Measurements from ENCODE around the gene EZR.

DNA sequence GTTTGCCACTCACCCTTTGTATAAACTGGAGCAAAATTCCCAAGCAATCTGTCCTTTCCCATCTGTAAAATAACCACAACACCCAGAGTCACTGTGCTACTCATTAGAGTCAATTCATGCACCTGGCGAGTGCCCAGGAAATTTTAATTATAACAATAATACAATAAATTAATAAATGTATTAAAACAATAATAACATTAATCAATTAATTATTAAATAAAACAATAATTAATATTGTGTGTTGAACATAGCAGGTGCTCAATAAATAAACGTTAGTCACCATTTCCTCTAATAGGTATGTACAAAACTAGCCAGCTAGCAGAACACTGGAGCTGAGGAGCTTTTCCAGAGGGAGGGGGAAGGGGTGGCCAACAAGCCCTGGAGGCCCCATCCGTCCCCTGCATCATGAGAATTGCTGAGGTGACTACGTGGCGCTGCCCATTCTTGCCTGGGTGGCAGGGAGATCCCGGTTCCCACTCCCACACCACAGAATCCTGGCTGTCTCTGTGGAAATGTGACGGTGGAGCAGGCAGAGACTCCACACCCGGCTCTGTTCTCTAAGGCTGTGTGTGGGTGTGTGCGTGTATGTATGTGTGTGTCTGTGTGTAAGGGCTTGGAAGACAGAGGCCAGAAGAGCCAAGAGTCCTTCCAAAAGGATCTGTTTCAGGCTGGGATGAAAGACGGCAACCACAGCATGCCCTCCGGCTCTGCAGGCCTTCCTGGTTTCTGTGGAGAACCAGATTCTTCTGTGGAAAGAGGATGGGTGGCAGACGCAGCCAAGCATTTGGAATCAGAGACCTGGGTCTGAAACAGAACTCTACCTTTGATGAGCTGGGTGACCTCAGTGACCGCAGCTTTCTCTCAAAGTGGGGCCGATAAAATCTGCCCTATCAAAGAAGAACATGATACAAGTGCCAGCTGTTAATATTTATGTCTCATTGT lies 18.8 kb upstream of the EZR start:
- TF ChIP-seq ZNF530 (tag by site-specific recombination; IDR thresholded peaks at IDR 0.05; ENCODE audit: low read depth) (no peak), ZNF785 (tag by site-specific recombination; IDR thresholded peaks at IDR 0.05) (no peak)
- TF ChIP-seq, protein P1, sequence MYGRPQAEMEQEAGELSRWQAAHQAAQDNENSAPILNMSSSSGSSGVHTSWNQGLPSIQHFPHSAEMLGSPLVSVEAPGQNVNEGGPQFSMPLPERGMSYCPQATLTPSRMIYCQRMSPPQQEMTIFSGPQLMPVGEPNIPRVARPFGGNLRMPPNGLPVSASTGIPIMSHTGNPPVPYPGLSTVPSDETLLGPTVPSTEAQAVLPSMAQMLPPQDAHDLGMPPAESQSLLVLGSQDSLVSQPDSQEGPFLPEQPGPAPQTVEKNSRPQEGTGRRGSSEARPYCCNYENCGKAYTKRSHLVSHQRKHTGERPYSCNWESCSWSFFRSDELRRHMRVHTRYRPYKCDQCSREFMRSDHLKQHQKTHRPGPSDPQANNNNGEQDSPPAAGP (tag by site-specific recombination; IDR thresholded peaks at IDR 0.05) = no peak

Measured in HEK293 (cell line).